Vagina (tissue), 2 donors: Measurements from ENCODE around the gene HCFC1R1. TPM values are rescaled to one million over a fixed set of nuclear protein-coding genes. Genes with fewer than 3 reads are reported as not detected.

Experiments used
- DNase-seq, 2 donors: peaks; one replicate each; pipeline ENCODE4 v3.0.0-alpha.2; 2017; ENCODE audit errors: extremely low spot score in 2 of 2
- H3K27ac ChIP-seq: fragments of 200-600 bp; sonication (generic); one replicate; pipeline ENCODE4 v1.5.1; 2019
- H3K27me3 ChIP-seq: fragments of 200-600 bp; sonication (generic); one replicate; pipeline ENCODE4 v1.5.1; 2019
- H3K36me3 ChIP-seq, 2 donors: fragments of 200-600 bp; sonication (generic); one replicate each; pipeline ENCODE4 v1.5.1; 2017 to 2019
- H3K4me1 ChIP-seq: fragments of 200-600 bp; sonication (generic); one replicate; pipeline ENCODE4 v1.5.1; 2019
- H3K4me3 ChIP-seq, 2 donors: fragments of 200-600 bp; sonication (generic); 1 replicate in 1 of 2; 2 replicates in 1 of 2; pipeline ENCODE4 v1.5.1; 2016 to 2019
- H3K9me3 ChIP-seq: fragments of 200-600 bp; sonication (generic); one replicate; pipeline ENCODE4 v1.5.1; 2019
- CTCF ChIP-seq, 3 experiments: fragments of 450-650 bp in 2 of 3; fragments of 200-600 bp in 1 of 3; sonication (generic) in 1 of 3; IDR thresholded peaks; one replicate each; pipeline ENCODE4 v1.5.1; 2017 to 2019; ENCODE audit warnings: antibody characterized with exemption in 3 of 3, mild to moderate bottlenecking in 2 of 3, moderate library complexity in 2 of 3
- POLR2A ChIP-seq, 2 donors: fragments of 450-650 bp; IDR thresholded peaks; one replicate each; pipeline ENCODE4 v1.6.1; 2017; ENCODE audit warnings: antibody characterized with exemption in 2 of 2, mild to moderate bottlenecking in 2 of 2, moderate library complexity in 2 of 2
- POLR2AphosphoS5 ChIP-seq, 2 donors: sonication (generic); formaldehyde crosslinking; IDR thresholded peaks; one replicate each; pipeline ENCODE4 v1.9.0; 2017; ENCODE audit warnings: antibody characterized with exemption in 2 of 2, mild to moderate bottlenecking in 2 of 2, low read depth in 1 of 2; ENCODE audit not compliant: insufficient read depth in 1 of 2
- intact Hi-C: fragments of 100-400 bp; cut with DNase I; formaldehyde crosslinking; loops from one replicate; pipeline ENCODE4 v1.15.1; 2023
- total RNA-seq: library from RNA; depleted of rRNA; stranded (reverse); fragments of >200 nt; gene quantifications from one replicate; pipeline ENCODE4 v1.2.3, GENCODE V29; 2016

The HCFC1R1 gene
- total RNA-seq, 1 donor from 2014 or later: 39.0 TPM

GRCh38 chr16:3035972-3036725 lies 12.4 kb upstream of the HCFC1R1 start:
- Histone ChIP-seq H3K36me3 (no peaks in the 10 kb centered on the region), H3K27me3 (peaks cover 10% of the 10 kb centered on the region), H3K27ac (peak overlapping the region; percentile 10), H3K4me3 (peak overlapping the region; percentile 21 to 42), H3K9me3 (no peaks in the 10 kb centered on the region), H3K4me1 (peaks cover 13% of the 10 kb centered on the region)
- no peak for DNase-seq
- intact Hi-C loops: no loop called here
- TF ChIP-seq POLR2A (IDR thresholded peaks at IDR 0.05): no peak
- peak in 1 of 2 donors; percentile 13 for TF ChIP-seq POLR2AphosphoS5 (IDR thresholded peaks at IDR 0.05; ENCODE audit: insufficient read depth in 1 of 2, low read depth in 1 of 2)
- no peak for TF ChIP-seq CTCF (IDR thresholded peaks at IDR 0.05)

GRCh38 chr16:3035289-3035971 lies 11.7 kb upstream of the HCFC1R1 start:
- no peak for TF ChIP-seq POLR2AphosphoS5 (IDR thresholded peaks at IDR 0.05; ENCODE audit: insufficient read depth in 1 of 2, low read depth in 1 of 2)
- TF ChIP-seq CTCF (IDR thresholded peaks at IDR 0.05): no peak
- no peak for TF ChIP-seq POLR2A (IDR thresholded peaks at IDR 0.05)
- H3K27me3 ChIP-seq: peaks cover 15% of the 10 kb centered on the region
- no peaks in the 10 kb centered on the region for H3K36me3 ChIP-seq

GRCh38 chr16:3032624-3033023 lies 8.9 kb upstream of the HCFC1R1 start:
- intact Hi-C loops: no loop called here
- H3K9me3 ChIP-seq: no peaks in the 10 kb centered on the region
- no peak overlapping the region for H3K27ac ChIP-seq
- H3K27me3 ChIP-seq: peaks cover 16% of the 10 kb centered on the region
- no peaks in the 10 kb centered on the region for H3K36me3 ChIP-seq
- no peak for DNase-seq
- peaks cover 34% of the 10 kb centered on the region for H3K4me1 ChIP-seq
- TF ChIP-seq CTCF (IDR thresholded peaks at IDR 0.05) (no peak), POLR2A (IDR thresholded peaks at IDR 0.05) (no peak), POLR2AphosphoS5 (IDR thresholded peaks at IDR 0.05; ENCODE audit: insufficient read depth in 1 of 2, low read depth in 1 of 2) (no peak)
- no peak overlapping the region for H3K4me3 ChIP-seq

More at GRCh38 chr16:3035289-3035971, 11.7 kb upstream of the HCFC1R1 start:
- no peak for DNase-seq
- Histone ChIP-seq H3K4me3 (peak overlapping the region in 1 of 2 donors; percentile 42), H3K9me3 (no peaks in the 10 kb centered on the region), H3K27ac (no peak overlapping the region), H3K4me1 (peaks cover 13% of the 10 kb centered on the region)
- intact Hi-C loops: no loop called here

GRCh38 chr16:3030222-3031212 lies 6.8 kb upstream of the HCFC1R1 start:
- Histone ChIP-seq H3K27ac (no peak overlapping the region), H3K4me3 (no peak overlapping the region), H3K4me1 (peaks cover 21% of the 10 kb centered on the region), H3K9me3 (no peaks in the 10 kb centered on the region), H3K27me3 (peaks cover 6% of the 10 kb centered on the region), H3K36me3 (peaks cover 0 to 3% of the 10 kb centered on the region in 2 donors)
- TF ChIP-seq CTCF (IDR thresholded peaks at IDR 0.05): no peak
- TF ChIP-seq POLR2AphosphoS5 (IDR thresholded peaks at IDR 0.05; ENCODE audit: insufficient read depth in 1 of 2, low read depth in 1 of 2): no peak
- TF ChIP-seq POLR2A (IDR thresholded peaks at IDR 0.05): no peak
- no peak for DNase-seq
- intact Hi-C loops: no loop called here
